HUDEP-2 (cell line): ENCODE measurements around the gene MAML1.

Experiments
- DNase-seq, 76 experiments: peaks; one replicate each; lab custom pipeline; 2025; ENCODE audit not compliant: unreplicated experiment in 76 of 76; lab: John Stamatoyannopoulos, UW

Gene MAML1

DNA sequence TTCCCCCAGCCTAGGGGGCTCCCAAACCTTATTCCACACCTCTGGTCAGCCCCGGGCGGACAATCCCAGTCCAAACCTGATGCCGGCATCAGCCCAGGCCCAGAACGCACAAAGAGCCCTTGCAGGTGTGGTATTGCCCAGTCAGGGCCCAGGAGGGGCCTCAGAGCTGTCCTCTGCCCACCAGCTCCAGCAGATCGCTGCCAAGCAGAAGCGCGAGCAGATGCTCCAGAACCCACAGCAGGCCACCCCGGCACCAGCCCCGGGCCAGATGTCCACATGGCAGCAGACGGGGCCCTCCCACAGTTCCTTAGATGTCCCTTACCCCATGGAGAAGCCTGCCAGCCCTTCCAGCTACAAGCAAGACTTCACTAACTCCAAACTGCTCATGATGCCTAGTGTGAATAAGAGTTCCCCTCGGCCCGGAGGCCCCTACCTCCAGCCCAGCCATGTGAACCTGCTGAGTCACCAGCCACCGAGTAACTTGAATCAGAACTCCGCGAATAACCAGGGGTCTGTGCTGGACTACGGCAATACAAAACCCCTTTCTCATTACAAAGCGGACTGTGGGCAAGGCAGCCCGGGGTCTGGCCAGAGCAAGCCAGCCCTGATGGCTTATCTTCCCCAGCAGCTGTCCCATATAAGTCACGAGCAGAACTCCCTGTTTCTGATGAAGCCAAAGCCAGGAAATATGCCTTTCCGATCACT lies 33.6 kb downstream of the MAML1 start:
- peak in 10 of 76 experiments; percentile 5 to 27 (median 10) for DNase-seq

DNA sequence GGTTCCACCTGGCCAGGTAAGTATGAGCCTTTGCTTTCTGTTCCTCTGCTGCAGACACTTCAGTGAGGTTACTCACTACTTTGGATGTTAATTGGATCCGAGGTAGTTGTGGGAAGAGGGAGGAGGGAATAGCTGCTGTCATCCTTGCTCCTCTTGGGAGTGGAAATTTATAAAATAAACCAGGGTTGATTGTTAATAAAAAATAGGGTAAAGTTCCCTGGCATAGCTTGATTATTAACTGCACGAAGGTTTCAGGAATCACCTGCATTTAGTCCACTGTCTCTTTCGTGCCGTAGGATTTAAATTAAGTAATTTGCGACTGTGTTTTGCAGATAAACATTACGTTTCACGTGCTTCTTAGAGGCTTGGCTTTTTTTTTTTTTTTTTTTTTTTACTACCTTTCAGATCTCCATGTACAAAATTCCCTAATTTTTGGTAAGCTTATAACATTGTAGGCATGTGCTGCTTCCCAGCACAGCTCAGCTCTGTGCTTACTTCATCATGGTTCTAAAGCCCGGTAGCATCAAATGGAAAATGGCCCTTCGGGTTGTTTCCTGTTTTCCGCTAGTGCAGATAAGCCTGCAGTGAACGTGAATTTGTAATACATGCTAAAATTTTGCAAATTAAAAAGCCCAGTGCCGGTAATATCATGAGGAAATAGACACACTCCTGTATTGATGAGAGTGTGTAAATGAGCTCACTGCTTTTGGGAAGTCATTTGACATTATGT lies 34.3 kb downstream of the MAML1 start:
- DNase-seq = no peak

DNA sequence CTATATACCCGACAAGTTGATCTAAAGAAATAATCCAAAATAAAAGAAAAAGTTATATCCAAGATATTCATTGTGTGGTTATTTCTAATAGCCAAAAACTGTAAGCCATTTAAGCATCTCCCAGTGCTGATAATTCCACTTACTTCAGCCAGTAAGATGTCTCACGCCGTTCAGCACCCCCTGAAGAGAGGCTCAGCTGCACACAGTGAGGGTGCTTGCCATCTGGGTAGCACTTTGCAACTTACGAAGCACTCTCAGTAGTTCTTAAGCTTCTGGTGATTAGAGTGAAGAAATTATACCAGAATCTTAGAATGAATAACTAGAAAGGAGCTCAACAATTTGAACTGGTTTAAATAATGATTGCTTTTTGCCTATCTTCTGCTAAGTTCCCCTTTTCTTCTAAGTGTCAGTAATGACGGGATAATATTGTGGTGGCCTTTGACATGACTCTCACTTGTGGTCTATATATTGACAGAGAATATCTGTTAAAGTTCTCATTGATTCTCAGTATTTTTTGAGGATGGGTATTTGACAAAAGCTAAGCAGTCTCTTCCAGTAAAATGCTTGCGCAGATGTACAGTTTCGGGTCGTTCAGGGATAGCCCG lies 35.0 kb downstream of the MAML1 start:
- DNase-seq = no peak

DNA sequence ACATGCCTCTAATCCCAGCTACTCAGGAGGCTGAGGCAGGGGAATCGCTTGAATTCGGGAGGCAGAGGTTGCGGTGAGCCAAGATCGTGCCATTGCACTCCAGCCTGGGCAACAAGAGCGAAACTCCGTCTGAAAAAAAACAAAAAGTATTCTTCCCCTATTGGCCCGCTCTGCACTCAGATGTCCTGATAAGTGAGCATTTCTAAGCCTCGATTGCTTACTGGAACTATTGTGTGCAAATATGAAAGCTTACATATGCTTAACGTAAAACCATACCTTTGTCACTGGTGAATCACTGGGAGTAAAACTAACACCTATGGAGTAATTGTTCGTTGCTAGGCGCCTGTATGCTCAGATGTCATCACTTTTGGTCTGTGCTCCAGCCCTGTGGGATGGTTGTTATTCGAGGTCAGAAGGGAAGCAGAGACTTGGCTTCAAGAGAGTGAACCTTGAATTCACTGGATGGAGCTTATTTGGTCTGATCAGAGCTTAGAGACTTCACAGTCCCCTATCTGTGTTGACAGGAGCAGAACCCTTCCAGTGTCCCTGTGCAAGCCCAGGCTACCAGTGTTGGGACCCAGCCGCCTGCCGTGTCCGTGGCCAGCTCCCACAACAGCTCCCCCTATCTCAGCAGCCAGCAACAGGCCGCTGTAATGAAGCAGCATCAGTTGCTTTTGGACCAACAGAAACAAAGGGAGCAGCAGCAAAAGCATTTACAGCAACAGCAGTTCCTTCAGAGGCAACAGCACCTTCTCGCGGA lies 35.9 kb downstream of the MAML1 start:
- no peak for DNase-seq

DNA sequence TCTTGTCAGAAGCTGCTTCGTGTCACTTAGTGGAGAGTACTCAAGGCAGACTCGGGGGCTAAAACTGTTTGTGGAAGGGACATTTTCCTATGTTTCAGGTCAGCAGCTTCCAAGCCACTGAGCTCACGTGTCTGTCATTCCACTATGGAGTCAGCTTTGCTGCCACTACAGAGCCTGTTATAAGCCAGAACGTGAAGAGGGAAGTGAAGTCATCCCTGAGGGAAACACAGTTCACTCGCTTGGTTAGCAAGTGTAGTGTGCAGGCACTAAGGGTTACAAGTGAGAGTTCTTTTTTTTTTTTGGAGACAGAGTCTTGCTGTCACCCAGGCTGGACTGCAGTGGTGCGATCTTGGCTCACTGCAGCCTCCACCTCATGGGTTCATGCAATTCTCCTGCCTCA lies 36.6 kb downstream of the MAML1 start:
- DNase-seq = no peak

DNA sequence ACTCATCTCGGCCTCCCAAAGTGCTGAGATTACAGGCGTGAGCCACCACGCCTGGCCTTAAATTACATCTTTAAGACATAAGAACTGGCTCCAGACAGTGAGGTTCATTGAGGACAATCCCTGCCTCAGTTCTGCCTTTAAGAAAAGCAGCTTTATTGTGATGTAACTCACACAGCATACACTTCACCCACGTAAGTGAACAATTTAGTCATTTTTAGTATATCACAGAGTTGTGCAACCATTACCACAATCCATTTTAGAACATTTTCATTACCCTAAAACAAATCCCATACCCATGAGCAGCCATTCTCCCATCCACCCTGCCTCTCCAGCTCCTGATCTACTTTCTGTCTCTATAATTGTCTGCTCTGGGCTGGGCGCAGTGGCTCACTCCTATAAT lies 37.2 kb downstream of the MAML1 start:
- DNase-seq = no peak

DNA sequence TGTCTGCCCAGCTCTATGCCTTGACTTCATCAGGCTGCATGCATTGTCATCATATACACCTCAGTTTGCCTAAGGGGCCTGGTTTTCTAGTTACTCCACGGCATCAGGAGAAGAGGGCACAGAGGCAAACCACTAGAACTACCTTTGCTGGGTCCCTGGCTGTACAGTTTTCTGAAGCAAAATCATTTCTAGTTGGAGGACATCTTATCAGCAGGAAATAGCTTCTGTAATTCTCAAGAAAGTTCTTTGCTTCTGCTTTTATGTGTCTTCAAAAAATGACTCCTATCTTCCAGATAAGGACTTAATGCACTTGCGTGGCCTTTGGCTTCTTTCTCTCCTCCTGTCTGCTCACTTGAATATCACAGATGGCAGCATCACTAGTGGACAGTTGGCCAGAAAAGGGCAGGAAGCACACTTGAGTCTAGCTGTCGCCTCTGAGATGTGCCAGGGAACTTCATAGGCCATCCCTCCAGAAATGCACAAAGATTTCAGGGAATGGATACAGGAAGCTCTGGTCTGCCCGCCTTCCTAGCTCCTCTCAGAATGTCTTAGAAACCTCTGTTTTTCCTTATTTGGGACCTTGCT lies 38.8 kb downstream of the MAML1 start:
- no peak for DNase-seq

DNA sequence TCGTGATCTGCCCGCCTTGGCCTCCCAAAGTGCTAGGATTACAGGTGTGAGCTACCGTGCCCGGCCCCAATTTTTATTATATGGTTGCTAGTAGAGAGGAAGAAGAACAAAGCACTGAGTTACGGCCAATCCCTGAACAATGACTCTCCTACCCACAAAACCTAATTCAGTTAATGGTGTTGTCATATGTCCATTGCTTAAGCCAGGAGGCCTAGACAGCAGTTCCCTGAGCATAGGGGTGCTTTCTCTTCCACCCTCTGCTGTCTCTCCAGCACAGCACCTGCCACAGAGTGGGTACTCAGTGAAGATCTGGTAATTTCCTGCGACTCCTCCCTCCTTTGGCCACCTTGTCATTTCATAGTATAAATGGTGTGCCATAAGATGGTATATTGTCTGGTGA lies 39.7 kb downstream of the MAML1 start:
- no peak for DNase-seq

DNA sequence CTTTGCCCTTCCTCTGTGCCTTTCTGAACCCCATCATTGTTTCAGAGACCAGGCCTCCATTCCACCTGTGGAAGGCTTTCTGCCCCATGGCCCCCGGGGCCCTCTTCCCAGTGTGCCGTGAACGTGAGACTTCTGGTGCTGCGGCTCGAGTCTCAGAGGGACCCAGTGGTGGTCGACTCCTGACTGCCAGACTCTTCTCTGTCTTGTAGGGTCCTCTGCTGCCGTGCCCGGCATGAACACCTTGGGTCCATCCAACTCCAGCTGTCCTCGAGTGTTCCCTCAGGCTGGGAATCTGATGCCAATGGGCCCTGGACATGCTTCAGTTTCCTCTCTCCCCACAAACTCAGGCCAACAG lies 41.0 kb downstream of the MAML1 start:
- DNase-seq = no peak

DNA sequence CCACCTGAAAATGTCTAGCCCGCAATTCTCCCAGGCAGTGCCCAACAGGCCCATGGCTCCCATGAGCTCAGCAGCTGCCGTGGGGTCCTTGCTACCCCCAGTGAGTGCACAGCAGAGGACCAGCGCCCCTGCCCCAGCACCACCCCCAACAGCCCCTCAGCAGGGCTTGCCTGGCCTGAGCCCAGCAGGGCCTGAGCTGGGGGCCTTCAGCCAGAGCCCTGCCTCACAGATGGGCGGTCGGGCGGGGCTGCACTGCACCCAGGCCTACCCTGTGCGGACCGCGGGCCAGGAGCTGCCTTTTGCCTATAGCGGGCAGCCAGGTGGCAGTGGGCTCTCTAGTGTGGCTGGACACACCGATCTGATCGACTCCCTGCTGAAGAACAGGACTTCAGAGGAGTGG lies 41.8 kb downstream of the MAML1 start:
- no peak for DNase-seq

DNA sequence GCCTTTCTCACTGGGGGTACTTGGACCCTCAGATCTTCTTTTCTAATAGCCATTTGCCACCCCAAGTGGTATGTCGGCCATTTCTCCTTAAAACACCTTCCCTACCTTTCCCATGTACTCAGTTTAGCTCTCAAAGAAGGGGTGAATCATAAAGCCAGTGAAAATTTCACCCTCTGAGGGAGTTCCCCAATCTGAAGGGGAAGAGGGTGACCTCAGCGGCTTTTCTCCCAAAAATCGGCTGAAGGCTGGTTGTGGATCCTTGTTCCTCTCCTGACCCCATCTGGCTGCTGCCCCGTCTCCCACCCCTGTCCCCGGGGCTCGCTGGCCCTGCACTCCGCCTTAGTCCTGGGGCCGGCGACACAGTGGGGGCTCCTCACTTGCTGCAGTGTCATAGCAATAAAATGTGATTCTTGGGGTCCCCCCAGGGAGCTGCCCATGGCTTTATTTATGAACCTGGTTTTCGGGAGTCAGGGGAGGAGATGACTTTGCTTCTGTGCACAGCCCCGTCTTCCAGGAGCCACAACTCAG lies 43.9 kb downstream of the MAML1 start:
- no peak for DNase-seq

DNA sequence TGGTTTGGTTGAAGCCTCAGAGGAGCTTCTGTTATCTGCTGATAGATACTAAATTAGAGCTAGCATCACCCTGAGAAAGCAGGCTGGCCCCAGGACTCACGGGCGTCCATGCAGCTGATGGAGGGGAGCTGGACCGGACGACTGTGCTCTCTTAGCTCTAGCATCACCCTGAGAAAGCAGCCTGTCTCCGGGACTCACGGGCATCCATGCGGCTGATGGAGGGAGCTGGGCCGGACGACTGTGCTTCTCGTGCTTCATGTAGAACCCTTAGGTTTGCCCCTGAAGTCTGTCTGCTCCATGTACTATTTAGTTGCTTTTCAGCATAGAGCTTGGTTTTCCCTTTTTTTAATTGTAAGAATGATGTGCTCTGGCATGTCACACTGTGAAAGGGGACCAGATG lies 44.8 kb downstream of the MAML1 start:
- DNase-seq = no peak

DNA sequence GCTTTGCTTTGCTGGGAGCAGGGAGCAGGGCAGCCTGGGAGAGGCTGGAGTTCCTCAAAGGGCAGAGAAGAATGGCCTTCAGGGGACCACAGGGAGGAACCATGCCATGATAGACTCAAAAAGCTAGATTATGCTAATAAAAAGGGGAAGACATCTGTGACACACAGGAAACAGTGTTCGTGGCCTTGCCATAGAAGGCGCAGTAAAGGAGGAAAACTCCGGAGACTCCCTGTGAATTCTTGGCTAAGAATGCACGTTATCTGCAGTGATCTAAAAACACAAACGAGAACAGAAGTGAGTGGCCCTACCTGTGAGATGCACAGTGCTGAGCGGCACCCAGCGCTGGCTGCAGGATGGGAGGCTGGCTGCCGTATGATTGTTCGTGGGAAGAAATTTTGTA lies 45.3 kb downstream of the MAML1 start:
- DNase-seq = no peak

DNA sequence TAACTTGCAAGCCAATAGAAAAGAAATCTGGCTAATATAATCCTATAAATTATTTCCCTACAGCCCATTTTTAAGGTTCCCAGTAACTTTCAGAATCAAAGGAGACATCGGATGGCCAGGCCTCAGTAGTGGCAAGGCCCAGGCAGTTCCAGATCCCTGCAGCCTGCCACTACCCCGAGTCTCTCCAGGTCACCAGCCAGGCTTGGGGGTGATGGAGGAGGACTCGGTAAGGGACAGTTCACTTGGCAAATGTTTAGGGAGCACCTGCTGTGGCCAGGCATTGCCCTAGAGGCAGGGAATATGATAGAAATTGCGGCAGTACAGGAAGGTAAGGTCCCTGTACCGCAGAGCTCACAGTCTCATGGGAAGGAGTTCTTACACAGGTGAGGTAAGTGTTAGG lies 46.0 kb downstream of the MAML1 start:
- DNase-seq = no peak

DNA sequence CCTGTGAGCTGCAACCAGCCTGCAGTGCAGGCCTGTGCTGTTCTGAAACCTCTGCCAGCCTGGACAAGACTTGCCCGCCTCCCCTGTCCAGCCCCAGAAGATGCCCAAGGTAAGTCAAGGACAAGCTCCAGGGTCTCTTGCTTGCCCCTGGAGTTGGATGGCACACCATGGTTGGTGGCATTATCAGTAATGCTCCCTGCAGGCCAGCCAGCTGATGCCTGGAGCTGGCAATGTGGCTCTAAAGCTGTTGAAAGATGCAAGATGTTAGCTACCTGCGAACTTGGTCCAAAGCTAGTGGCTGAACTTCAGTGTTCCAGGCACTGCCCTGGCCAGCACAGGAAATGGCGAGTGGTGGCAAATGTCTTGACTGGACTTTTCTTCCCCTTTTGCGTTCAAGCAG lies 47.2 kb downstream of the MAML1 start:
- no peak for DNase-seq

DNA sequence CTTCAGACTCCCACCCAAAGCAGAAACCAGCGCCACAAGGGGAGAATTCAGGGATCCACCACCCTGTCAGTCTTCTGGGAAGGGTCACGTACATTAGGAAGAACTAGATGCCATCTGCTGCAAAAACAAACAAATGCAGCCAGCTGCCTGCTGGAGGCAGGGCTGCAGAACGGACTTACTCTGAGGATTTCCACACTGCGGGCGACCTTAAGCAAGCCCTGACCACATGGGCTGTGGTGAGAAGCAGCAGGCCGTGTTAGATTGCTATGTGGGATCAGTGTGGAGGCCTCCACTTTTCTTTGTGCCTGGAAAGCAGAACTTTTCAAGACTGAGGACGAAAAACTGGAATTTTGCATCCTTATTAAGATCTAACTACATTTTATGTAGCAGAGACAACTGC lies 47.7 kb downstream of the MAML1 start:
- no peak for DNase-seq

DNA sequence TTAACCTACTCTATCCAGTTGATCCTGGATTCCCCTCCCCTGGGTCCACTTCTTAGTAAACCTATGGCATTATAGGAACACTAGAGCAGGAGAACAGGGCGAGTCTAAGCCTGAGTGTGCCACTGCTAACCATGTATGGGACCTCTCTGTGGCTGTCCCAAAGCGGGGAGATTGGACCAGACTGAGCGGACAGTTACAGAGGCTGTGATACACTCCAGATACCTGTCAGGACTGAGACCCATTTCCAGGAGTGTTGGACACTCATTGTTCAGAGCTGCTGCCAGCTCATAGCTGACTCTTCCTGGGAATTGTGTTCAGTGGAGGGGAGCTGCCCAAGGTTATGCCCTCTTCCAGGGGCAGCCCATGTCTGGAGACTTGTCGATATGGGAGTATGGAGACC lies 49.2 kb downstream of the MAML1 start:
- DNase-seq = no peak

DNA sequence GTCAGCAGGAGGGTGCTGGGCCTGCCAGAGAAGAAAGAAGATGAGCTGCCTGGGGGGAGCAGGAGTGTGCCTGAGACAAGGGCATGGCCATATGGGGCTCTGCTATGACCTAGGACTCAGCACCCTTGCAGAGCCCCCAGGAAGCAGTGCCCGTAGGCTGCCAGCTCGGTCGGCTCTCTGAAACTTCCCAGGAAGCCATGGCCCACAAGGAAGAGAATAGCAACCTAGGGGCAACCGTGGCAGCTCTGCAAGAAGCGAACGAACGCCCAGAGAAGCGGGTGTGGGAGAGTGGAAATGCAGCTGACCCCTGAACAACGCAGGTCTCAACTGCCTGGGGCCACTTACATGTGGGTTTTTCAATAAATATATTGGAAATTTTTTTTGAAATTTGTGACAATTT lies 50.5 kb downstream of the MAML1 start:
- no peak for DNase-seq

DNA sequence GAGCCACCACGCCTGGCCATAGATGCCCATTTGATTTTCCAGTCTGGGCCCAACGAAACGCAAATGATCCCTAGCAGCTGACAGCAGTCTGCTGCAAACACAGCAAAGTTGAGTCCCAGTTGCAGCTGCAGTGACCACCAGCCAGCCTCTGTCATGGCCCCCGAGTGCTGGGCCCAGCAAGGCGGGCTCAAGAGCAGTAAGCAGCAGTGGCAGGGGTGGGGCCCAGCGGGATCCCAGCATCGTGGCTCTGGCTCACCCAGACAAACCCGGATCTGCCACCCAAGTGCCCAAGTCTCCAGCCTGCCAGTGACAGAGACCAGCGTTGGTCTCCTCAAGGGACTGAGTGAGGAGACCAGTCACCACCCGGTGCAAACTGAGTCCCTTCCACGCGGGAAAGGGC lies 54.2 kb downstream of the MAML1 start:
- no peak for DNase-seq

DNA sequence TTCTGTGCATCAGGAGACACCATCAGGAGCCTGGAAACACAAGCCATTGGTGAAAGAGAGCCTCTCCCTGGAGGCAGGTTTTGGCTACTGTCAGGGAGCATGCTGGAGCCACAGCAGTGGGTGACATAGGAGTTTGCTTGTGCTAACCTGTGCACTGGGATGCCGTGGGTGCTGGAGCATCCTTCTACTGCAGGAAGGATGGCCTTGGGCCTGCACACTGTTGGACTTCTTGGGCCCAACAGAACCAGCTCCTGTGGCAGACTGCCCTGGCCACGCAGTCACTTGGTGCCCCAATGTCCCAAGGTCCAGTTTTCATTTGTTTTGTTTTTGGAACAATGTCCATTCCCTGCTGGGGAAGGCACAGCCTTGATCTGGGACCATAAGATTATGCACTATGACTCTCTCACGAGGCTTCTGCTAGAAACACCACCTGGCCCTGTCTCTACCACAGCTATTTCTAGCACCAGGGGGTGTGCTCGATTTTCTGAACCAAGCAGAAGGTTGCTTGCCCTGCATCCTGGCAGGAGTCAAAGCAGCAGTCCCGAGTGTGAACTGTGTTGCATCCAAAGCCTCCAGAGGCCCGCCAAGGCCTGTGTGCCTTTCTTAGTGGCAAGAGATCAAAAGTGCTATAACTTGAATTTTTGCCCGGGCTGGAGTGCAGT lies 55.7 kb downstream of the MAML1 start:
- DNase-seq = no peak
